BJ (cell line): ENCODE data around the gene CEP112. TPM values are rescaled to one million over a fixed set of nuclear protein-coding genes. Genes with fewer than 3 reads are reported as not detected.

Experiments
- CTCF ChIA-PET: fragments of 350-600 bp; formaldehyde crosslinking; extraction: SDS; loops from one replicate; lab custom pipeline; 2021; ENCODE audit warnings: antibody characterized with exemption, inconsistent platforms; lab: Yijun Ruan, JAX
- POLR2A ChIA-PET: fragments of 300-600 bp; sonication (Branson Sonifier 250); formaldehyde crosslinking; extraction: SDS; loops from one replicate; lab custom pipeline; 2021; ENCODE audit warnings: antibody characterized with exemption; lab: Charles Lee
- DNase-seq: peaks from one replicate; pipeline ENCODE4 v3.0.0-alpha.2; 2011; ENCODE audit warnings: low read depth
- H3K27me3 ChIP-seq: 2 replicates; pipeline ENCODE4 v1.6.0; 2011; ENCODE audit warnings: low read length; ENCODE audit not compliant: control insufficient read depth, insufficient read depth
- H3K36me3 ChIP-seq: 2 replicates; pipeline ENCODE4 v1.5.1; 2011; ENCODE audit warnings: low read length; ENCODE audit not compliant: control insufficient read depth, insufficient read depth
- H3K4me3 ChIP-seq: 2 replicates; pipeline ENCODE4 v1.5.1; 2011; ENCODE audit warnings: low read depth, mild to moderate bottlenecking, control low read depth, low read length
- polyA plus RNA-seq: library from polyadenylated mRNA; depleted of rRNA; stranded (reverse); fragments of >200 nt; gene quantifications from 2 replicates; pipeline ENCODE4 v1.2.3, GENCODE V29; 2011
- TF ChIP-seq, protein P1 (sequence below): IDR thresholded peaks from 2 replicates; pipeline ENCODE4 v1.5.1; 2011; ENCODE audit warnings: low read depth, mild to moderate bottlenecking, control low read depth, inconsistent platforms, low read length, moderate library complexity; ENCODE audit not compliant: insufficient read depth

The CEP112 gene
- polyA plus RNA-seq, 1 experiment: 3.3 TPM

- no peak for DNase-seq
- no peaks in the 10 kb centered on the region for H3K36me3 ChIP-seq
- POLR2A ChIA-PET: no interaction called here
- CTCF ChIA-PET: no interaction called here
- H3K4me3 ChIP-seq: no peak overlapping the region
- TF ChIP-seq, protein P1, sequence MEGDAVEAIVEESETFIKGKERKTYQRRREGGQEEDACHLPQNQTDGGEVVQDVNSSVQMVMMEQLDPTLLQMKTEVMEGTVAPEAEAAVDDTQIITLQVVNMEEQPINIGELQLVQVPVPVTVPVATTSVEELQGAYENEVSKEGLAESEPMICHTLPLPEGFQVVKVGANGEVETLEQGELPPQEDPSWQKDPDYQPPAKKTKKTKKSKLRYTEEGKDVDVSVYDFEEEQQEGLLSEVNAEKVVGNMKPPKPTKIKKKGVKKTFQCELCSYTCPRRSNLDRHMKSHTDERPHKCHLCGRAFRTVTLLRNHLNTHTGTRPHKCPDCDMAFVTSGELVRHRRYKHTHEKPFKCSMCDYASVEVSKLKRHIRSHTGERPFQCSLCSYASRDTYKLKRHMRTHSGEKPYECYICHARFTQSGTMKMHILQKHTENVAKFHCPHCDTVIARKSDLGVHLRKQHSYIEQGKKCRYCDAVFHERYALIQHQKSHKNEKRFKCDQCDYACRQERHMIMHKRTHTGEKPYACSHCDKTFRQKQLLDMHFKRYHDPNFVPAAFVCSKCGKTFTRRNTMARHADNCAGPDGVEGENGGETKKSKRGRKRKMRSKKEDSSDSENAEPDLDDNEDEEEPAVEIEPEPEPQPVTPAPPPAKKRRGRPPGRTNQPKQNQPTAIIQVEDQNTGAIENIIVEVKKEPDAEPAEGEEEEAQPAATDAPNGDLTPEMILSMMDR: no peak
- H3K27me3 ChIP-seq: no peaks in the 10 kb centered on the region
Measured at GRCh38 chr17:65657251-65657828, 534.6 kb downstream of the CEP112 start.

GRCh38 chr17:65656390-65657250 lies 535.3 kb downstream of the CEP112 start:
- CTCF ChIA-PET: no interaction called here
- TF ChIP-seq, protein P1: no peak
- no peak for DNase-seq

GRCh38 chr17:65655706-65656105 lies 536.2 kb downstream of the CEP112 start:
- no peak for DNase-seq
- TF ChIP-seq, protein P1: no peak
- Histone ChIP-seq H3K36me3 (no peaks in the 10 kb centered on the region), H3K4me3 (no peak overlapping the region), H3K27me3 (no peaks in the 10 kb centered on the region)
- POLR2A ChIA-PET: interaction anchor here (0.6 kb wide), 1 partner anchor 130 kb away, joined by 5 read pairs; no protein-coding TSS in a partner anchor
- CTCF ChIA-PET: no interaction called here

More at GRCh38 chr17:65656390-65657250, 535.3 kb downstream of the CEP112 start:
- no peaks in the 10 kb centered on the region for H3K36me3 ChIP-seq
- no peak overlapping the region for H3K4me3 ChIP-seq
- POLR2A ChIA-PET: no interaction called here
- H3K27me3 ChIP-seq: no peaks in the 10 kb centered on the region

DNA sequence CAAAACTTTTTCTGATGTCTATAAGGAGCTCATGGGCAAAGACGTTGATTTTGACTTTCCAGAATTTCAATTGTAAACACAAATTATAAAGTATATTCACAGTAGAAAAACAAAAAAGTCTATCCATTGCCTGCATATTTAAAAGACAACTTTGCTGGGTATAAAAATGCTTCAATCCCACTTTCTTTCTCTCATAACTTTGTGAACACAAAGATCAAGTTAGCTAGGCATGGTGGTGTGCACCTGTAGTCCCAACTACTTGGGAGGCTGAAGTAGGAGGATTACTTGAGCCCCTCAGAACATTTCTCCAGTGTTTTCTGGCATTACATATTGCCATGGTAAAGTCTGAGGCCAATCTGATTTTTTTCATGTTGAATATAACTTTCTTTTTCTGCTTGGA lies 547.4 kb downstream of the CEP112 start:
- ChIA-PET POLR2A (no interaction called here), CTCF (interaction anchor here (1.2 kb wide), 1 partner anchor 15 kb away, joined by 6 read pairs; no protein-coding TSS in a partner anchor)
- DNase-seq: no peak
- H3K27me3 ChIP-seq: no peaks in the 10 kb centered on the region
- H3K36me3 ChIP-seq: no peaks in the 10 kb centered on the region
- TF ChIP-seq, protein P1: no peak
- no peak overlapping the region for H3K4me3 ChIP-seq
